Stimulated activated CD4-positive, alpha-beta T cell treated with anti-CD3 and anti-CD28 coated beads, Interleukin-12 subunit alpha, Interleukin-12 subunit beta, amount 100 ng/mL, for 4 hours (primary cell): ENCODE measurements around the gene SHOC1.
"Not testable (repeated sequence)": the region's sequence is repeated elsewhere in the genome, so short reads cannot be mapped to it uniquely, and the experiment has no call there.

ENCODE experiments used
- DNase-seq: peaks from one replicate; pipeline ENCODE4 v3.0.0-alpha.2; 2020

The SHOC1 gene

DNA sequence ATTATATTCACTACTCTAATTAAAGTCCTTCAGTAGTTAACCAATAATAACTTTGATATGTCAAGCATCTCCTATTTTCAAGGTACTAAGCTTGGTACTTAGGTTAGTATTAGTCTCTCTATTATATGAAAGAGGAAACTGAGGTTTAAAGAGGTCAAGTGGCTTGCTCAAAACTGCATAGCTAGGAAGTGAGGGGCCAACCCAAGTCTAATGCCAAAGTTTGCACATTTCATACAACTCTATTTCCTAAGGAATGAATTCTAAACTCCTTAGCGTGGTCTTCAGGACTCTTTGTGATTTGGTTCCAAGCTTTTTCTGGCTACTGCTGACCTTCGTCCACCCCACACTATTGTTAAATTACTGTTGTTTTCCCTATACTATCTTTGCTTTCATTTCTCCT lies 9.9 kb upstream of the SHOC1 start:
- no peak for DNase-seq

DNA sequence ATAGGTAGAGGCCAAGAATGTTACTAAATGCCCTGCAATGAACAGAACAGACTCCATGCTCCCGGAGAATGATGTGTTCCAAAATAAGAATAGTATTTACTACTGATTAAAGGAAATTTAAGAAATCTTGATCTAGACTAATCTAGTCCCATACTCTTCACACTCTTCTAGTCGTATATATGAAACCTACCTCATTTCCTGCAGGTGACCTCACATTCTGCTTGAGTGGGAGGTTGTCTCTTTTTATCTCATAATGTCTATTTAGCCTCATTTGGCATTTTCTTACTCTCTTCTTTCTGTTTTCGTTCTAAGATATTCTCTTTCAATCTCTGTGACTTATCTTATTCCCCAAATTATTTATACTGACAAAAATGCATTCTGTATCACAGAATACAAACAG lies 9.2 kb upstream of the SHOC1 start:
- no peak for DNase-seq

GRCh38 chr9:111799915-111800526 lies 5.3 kb upstream of the SHOC1 start:
- DNase-seq, result no peak

DNA sequence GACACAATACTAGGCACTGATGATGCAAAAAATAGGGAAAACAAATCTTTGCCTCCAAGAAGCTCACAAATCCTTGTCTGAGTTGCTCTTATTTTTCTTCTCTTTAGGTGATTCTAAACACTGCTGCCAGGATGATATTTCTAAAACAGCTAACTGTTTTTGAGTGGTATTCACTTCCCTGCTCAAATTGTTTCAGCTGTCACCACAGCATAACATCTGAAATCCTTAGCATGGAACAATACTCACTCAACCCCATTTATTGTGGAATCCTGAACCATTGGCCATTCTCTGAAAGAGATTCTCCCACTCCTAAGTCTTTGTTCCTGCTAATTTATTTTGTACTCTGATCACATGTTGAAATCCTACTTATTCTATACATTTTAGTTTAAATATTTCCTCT lies 4.8 kb upstream of the SHOC1 start:
- DNase-seq, result no peak

DNA sequence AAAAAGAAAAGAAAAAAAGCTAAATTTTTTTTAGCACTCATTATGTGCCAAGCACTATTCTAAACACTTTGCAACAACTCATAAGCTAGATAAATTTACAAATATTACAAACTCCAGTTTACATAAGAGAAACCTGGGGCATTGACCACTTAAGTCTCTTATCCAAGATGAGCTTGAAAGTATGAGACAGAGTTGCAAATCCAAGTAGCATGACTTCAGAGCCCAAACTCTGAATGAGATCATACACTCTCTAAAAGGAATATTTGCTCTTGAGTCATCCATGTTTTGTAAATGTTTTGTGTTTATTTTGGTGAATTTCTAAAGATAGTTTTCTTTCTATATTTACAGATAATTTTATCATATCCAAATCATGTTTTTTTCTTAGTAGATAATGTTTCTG lies 4.0 kb upstream of the SHOC1 start:
- no peak for DNase-seq

DNA sequence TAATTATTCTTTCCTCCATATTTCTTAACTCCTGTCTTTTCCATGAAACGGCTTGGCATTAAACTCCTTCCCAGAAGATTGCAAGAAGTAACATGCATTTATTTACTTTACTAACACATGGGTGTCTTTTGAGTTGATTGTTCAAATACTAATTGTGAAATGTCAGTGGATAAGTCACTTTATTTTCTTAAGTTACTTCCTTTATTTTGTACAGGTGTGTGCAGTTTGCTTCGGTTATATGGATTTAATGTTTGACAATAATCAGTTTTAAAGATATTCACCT lies 761 bp upstream of the SHOC1 start:
- no peak for DNase-seq

DNA sequence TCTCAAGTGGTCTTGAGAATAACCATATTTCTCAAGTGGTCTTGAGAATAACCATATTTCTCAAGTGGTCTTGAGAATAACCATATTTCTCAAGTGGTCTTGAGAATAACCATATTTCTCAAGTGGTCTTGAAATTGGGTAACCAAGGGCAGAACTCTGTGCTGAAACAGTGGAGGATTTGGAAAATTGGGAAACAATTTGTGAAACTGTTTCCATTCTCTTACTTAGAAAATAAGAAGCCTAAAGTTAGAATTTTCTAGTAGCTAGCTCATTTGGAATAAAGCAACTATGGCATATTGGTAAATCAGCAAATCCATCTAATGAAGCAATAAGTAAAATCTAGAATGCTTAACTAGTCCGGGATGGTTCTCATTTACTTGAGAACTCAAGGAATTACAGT lies 2.9 kb downstream of the SHOC1 start:
- DNase-seq, result not testable (repeated sequence)

- no peak for DNase-seq
Measured at GRCh38 chr9:111789881-111790280, 4.9 kb downstream of the SHOC1 start.

- DNase-seq, result no peak
Measured at GRCh38 chr9:111783857-111784256, 10.9 kb downstream of the SHOC1 start.

- DNase-seq, result no peak
Measured at GRCh38 chr9:111783424-111783823, 11.3 kb downstream of the SHOC1 start.

- DNase-seq, result no peak
Measured at GRCh38 chr9:111766066-111766465, 28.7 kb downstream of the SHOC1 start.

- no peak for DNase-seq
Measured at GRCh38 chr9:111762556-111762955, 32.2 kb downstream of the SHOC1 start.

GRCh38 chr9:111759762-111760639 lies 34.7 kb downstream of the SHOC1 start:
- peak; percentile 6 for DNase-seq

GRCh38 chr9:111754800-111755199 lies 39.9 kb downstream of the SHOC1 start:
- DNase-seq, result no peak

DNA sequence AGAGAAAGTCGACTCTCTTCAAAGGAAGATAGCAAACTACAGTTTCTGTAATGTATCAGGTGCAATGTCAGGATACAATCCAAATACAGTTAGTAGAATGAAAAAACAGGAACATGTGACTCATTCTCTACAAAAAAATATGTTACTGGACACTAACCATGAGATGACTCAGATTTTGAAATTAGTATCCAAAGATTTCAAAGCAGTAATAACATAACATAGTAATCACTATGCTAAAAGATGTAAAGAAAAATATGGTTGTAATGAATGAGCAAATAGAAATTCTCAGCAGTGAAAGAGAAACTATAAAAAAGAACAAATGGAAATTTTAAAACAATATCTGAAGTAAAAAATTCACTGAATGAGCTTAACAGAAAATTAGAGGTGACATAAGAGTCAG lies 42.3 kb downstream of the SHOC1 start:
- no peak for DNase-seq
